H9 (cell line): Measurements from ENCODE around the gene COL27A1. TPM values are rescaled to one million over a fixed set of nuclear protein-coding genes. Genes with fewer than 3 reads are reported as not detected.
A peak's percentile ranks its signal among the peaks of the same experiment; 100 is the strongest.

Experiments
- DNase-seq: peaks from one replicate; pipeline ENCODE4 v3.0.0-alpha.2; 2017
- H2AFZ ChIP-seq: one replicate; pipeline ENCODE4 v1.6.1; 2013; ENCODE audit warnings: mild to moderate bottlenecking, low read length, control low read depth, moderate library complexity
- H2AK5ac ChIP-seq: 2 replicates; pipeline ENCODE4 v1.6.1; 2013; ENCODE audit warnings: low read length, control low read depth, mixed read lengths; ENCODE audit not compliant: insufficient read length
- H2BK120ac ChIP-seq: one replicate; pipeline ENCODE4 v1.6.1; 2013; ENCODE audit warnings: low read depth, mild to moderate bottlenecking, low read length, control low read depth, inconsistent platforms; ENCODE audit not compliant: poor library complexity, severe bottlenecking
- H2BK12ac ChIP-seq: 2 replicates; pipeline ENCODE4 v1.6.1; 2013; ENCODE audit warnings: low read length, control low read depth, mixed read lengths, low read depth; ENCODE audit not compliant: insufficient read length
- H2BK15ac ChIP-seq: 2 replicates; pipeline ENCODE4 v1.6.1; 2013; ENCODE audit warnings: low read depth, low read length, control low read depth
- H2BK20ac ChIP-seq: one replicate; pipeline ENCODE4 v1.6.1; 2013; ENCODE audit warnings: low read depth, mild to moderate bottlenecking, low read length, control low read depth, inconsistent platforms; ENCODE audit not compliant: poor library complexity, severe bottlenecking
- H2BK5ac ChIP-seq: 2 replicates; pipeline ENCODE4 v1.6.1; 2013; ENCODE audit warnings: low read length, control low read depth, mixed read lengths; ENCODE audit not compliant: insufficient read length
- H3K14ac ChIP-seq: 2 replicates; pipeline ENCODE4 v1.6.1; 2013; ENCODE audit warnings: low read length, control low read depth; ENCODE audit not compliant: insufficient read depth
- H3K18ac ChIP-seq: 2 replicates; pipeline ENCODE4 v1.6.1; 2013; ENCODE audit warnings: low read depth, mild to moderate bottlenecking, mixed read lengths, low read length, control low read depth; ENCODE audit not compliant: insufficient read length
- H3K23ac ChIP-seq: 2 replicates; pipeline ENCODE4 v1.6.1; 2013; ENCODE audit warnings: low read length, control low read depth, mixed read lengths, low read depth; ENCODE audit not compliant: insufficient read length
- H3K23me2 ChIP-seq: 2 replicates; pipeline ENCODE4 v1.6.1; 2013; ENCODE audit warnings: low read depth, mild to moderate bottlenecking, mixed read lengths, low read length, control low read depth; ENCODE audit not compliant: insufficient read length, poor library complexity, severe bottlenecking
- H3K27ac ChIP-seq: 2 replicates; pipeline ENCODE4 v1.5.1; 2013; ENCODE audit warnings: low read length, control low read depth, mixed read lengths, low read depth; ENCODE audit not compliant: insufficient read length
- H3K27me3 ChIP-seq: 2 replicates; pipeline ENCODE4 v1.6.1; 2013; ENCODE audit warnings: low read length, control low read depth, inconsistent platforms; ENCODE audit not compliant: insufficient read depth
- H3K4ac ChIP-seq: 2 replicates; pipeline ENCODE4 v1.6.1; 2013; ENCODE audit warnings: low read depth, mild to moderate bottlenecking, control low read depth, inconsistent platforms, low read length, moderate library complexity
- H3K4me1 ChIP-seq: 2 replicates; pipeline ENCODE4 v1.6.1; 2013; ENCODE audit warnings: low read length, control low read depth, inconsistent platforms; ENCODE audit not compliant: insufficient read depth
- H3K4me2 ChIP-seq: 2 replicates; pipeline ENCODE4 v1.6.1; 2013; ENCODE audit warnings: low read length, control low read depth, mixed read lengths; ENCODE audit not compliant: insufficient read length, insufficient read depth
- H3K56ac ChIP-seq: 2 replicates; pipeline ENCODE4 v1.6.1; 2013; ENCODE audit warnings: low read depth, mild to moderate bottlenecking, mixed read lengths, low read length, control low read depth; ENCODE audit not compliant: insufficient read length
- H3K79me1 ChIP-seq: 2 replicates; pipeline ENCODE4 v1.6.1; 2013; ENCODE audit warnings: low read depth, mild to moderate bottlenecking, moderate library complexity, low read length, control low read depth, inconsistent platforms; ENCODE audit not compliant: insufficient read depth, poor library complexity, severe bottlenecking
- H3K79me2 ChIP-seq: 2 replicates; pipeline ENCODE4 v1.6.1; 2013; ENCODE audit warnings: low read length, control low read depth, inconsistent platforms; ENCODE audit not compliant: insufficient read depth
- H3K9ac ChIP-seq: 2 replicates; pipeline ENCODE4 v1.6.1; 2013; ENCODE audit warnings: low read length, control low read depth, mixed read lengths; ENCODE audit not compliant: insufficient read length; ENCODE audit errors: extremely low read depth
- H3K9me3 ChIP-seq: one replicate; pipeline ENCODE4 v1.6.1; 2013; ENCODE audit warnings: low read depth, low read length, inconsistent platforms; ENCODE audit not compliant: control insufficient read depth
- H3T11ph ChIP-seq: one replicate; pipeline ENCODE4 v1.6.1; 2013; ENCODE audit warnings: mild to moderate bottlenecking, low read length, control low read depth, inconsistent platforms
- H4K20me1 ChIP-seq: one replicate; pipeline ENCODE4 v1.6.1; 2013; ENCODE audit not compliant: control insufficient read depth, insufficient read length, insufficient read depth
- H4K5ac ChIP-seq: 2 replicates; pipeline ENCODE4 v1.6.1; 2013; ENCODE audit warnings: low read depth, mild to moderate bottlenecking, mixed read lengths, low read length, control low read depth; ENCODE audit not compliant: insufficient read length
- H4K8ac ChIP-seq: replicated peaks from 2 replicates; pipeline ENCODE4 v1.6.1; 2013; ENCODE audit warnings: low read length, control low read depth, mixed read lengths, low read depth; ENCODE audit not compliant: insufficient read length
- H4K91ac ChIP-seq: 2 replicates; pipeline ENCODE4 v1.6.1; 2013; ENCODE audit warnings: low read depth, mild to moderate bottlenecking, moderate library complexity, mixed read lengths, low read length, control low read depth; ENCODE audit not compliant: insufficient read length
- H3K27ac Mint-ChIP-seq, 3 experiments: 2 replicates in 2 of 3; 3 replicates in 1 of 3; pipeline ENCODE4 v1.8.0; 2020 to 2021; ENCODE audit warnings: mixed read lengths in 3 of 3, mild to moderate bottlenecking in 1 of 3, moderate library complexity in 1 of 3
- H3K27me3 Mint-ChIP-seq: 2 replicates; pipeline ENCODE4 v1.8.0; 2021; ENCODE audit warnings: low read depth, mild to moderate bottlenecking, moderate library complexity, mixed read lengths
- H3K36me3 Mint-ChIP-seq, 3 experiments: 2 replicates in 2 of 3; 3 replicates in 1 of 3; pipeline ENCODE4 v1.8.0; 2020 to 2021; ENCODE audit warnings: low read depth in 3 of 3, mixed read lengths in 3 of 3; ENCODE audit not compliant: insufficient read depth in 1 of 3
- H3K4me1 Mint-ChIP-seq, 2 experiments: 2 replicates each; pipeline ENCODE4 v1.8.0; 2020; ENCODE audit warnings: mixed read lengths in 2 of 2
- H3K4me3 Mint-ChIP-seq, 2 experiments: 2 replicates in 1 of 2; 3 replicates in 1 of 2; pipeline ENCODE4 v1.8.0; 2020 to 2021; ENCODE audit warnings: mild to moderate bottlenecking in 2 of 2, mixed read lengths in 2 of 2, moderate library complexity in 1 of 2
- H3K9me3 Mint-ChIP-seq, 2 experiments: 2 replicates in 1 of 2; 3 replicates in 1 of 2; pipeline ENCODE4 v1.8.0; 2020; ENCODE audit warnings: mild to moderate bottlenecking in 2 of 2, mixed read lengths in 2 of 2, moderate library complexity in 1 of 2
- CTCF ChIP-seq: fragments of 200-600 bp; sonication (generic); conservative IDR thresholded peaks from 3 replicates; pipeline ENCODE4 v1.8.0; 2021; ENCODE audit warnings: antibody characterized with exemption, mild to moderate bottlenecking
- WGBS: extraction: QIAGEN DNeasy Blood & Tissue Kit; methylation state at CpG from one replicate; pipeline ENCODE4 v1.1.7; 2013; ENCODE audit warnings: missing lambda C conversion rate, low lambda C conversion rate, mixed read lengths; ENCODE audit not compliant: insufficient read length; ENCODE audit errors: extremely low coverage; 5-methylcytosine and 5-hydroxymethylcytosine counted together
- total RNA-seq: library from RNA; stranded (reverse); gene quantifications from 2 replicates; pipeline ENCODE4 v1.2.1, GENCODE V29; 2021

COL27A1 gene
- total RNA-seq, 1 experiment from 2014 or later, result 17.9 TPM

GRCh38 chr9:114155995-114156656 is 789 bp downstream of the COL27A1 start:
- no peak overlapping the region for H3K4ac ChIP-seq
- peak overlapping the region; percentile 10 for H3K9ac ChIP-seq
- H3K23me2 ChIP-seq, result peaks cover 14% of the 10 kb centered on the region
- WGBS, result no CpG with 5 or more reads among the region's 57 CpGs
- H2AFZ ChIP-seq, result no peak overlapping the region
- no peak overlapping the region for H3T11ph ChIP-seq
- H2AK5ac ChIP-seq, result no peak overlapping the region
- no peak for DNase-seq
- no peak overlapping the region for H3K56ac ChIP-seq
- H2BK15ac ChIP-seq, result no peak overlapping the region
- H3K4me2 ChIP-seq, result peak overlapping the region; percentile 57
- H3K9me3 ChIP-seq, result no peaks in the 10 kb centered on the region
- Mint-ChIP-seq H3K27me3 (peaks cover 67% of the 10 kb centered on the region), H3K9me3 (no peaks in the 10 kb centered on the region; a peak in 1 of 5 replicates), H3K4me1 (peaks cover 33 to 42% of the 10 kb centered on the region in 2 experiments), H3K36me3 (peaks cover 2 to 5% (median 4%) of the 10 kb centered on the region in 3 experiments; a peak in 5 of 7 replicates), H3K27ac (no peak overlapping the region), H3K4me3 (peak overlapping the region; percentile 76 to 86)
- no peak overlapping the region for H4K91ac ChIP-seq
- no peak overlapping the region for H2BK12ac ChIP-seq
- H4K5ac ChIP-seq, result no peak overlapping the region
- H4K8ac ChIP-seq, result no peak overlapping the region
- no peaks in the 10 kb centered on the region for H3K79me2 ChIP-seq
- H2BK20ac ChIP-seq, result no peak overlapping the region
- no peak overlapping the region for H2BK120ac ChIP-seq
- TF ChIP-seq CTCF, result no peak
- no peak overlapping the region for H3K27ac ChIP-seq
- peaks cover 10% of the 10 kb centered on the region for H3K27me3 ChIP-seq
- no peak overlapping the region; the same call in 1 of the 2 replicates for H3K14ac ChIP-seq
- no peak overlapping the region for H3K23ac ChIP-seq
- H4K20me1 ChIP-seq, result no peaks in the 10 kb centered on the region
- H3K79me1 ChIP-seq, result no peaks in the 10 kb centered on the region
- no peaks in the 10 kb centered on the region for H3K4me1 ChIP-seq
- H2BK5ac ChIP-seq, result no peak overlapping the region
- H3K18ac ChIP-seq, result no peak overlapping the region
